ENCODE results near the gene STARD13. TPM values are rescaled to one million over a fixed set of nuclear protein-coding genes. Genes with fewer than 3 reads are reported as not detected.

STARD13 gene
- total RNA-seq, 2 experiments from 2014 or later, result not detected

GRCh38 chr13:33073338-33073737 is 212.2 kb downstream of the STARD13 start:
- Mint-ChIP-seq H3K27ac (no peak overlapping the region), H3K27me3 (peaks cover 1% of the 10 kb centered on the region), H3K36me3 (ENCODE audit: low read depth) (no peaks in the 10 kb centered on the region), H3K9me3 (no peaks in the 10 kb centered on the region), H3K4me1 (ENCODE audit: low read depth) (no peaks in the 10 kb centered on the region), H3K4me3 (no peak overlapping the region)
- no peak for TF ChIP-seq CTCF (IDR thresholded peaks at IDR 0.05)
- POLR2A ChIA-PET, result no interaction called here
- intact Hi-C loops (cut with micrococcal nuclease), result no loop called here
- DNase-seq, result no peak
- no peak for ATAC-seq
- CTCF ChIA-PET, result no interaction called here

GRCh38 chr13:33072759-33073158 is 212.8 kb downstream of the STARD13 start:
- POLR2A ChIA-PET, result interaction anchor here (0.7 kb wide), 1 partner anchor 55 kb away, joined by 3 read pairs; no protein-coding TSS in a partner anchor
- H3K27ac Mint-ChIP-seq, result no peak overlapping the region
- no peak for TF ChIP-seq CTCF (IDR thresholded peaks at IDR 0.05)
- DNase-seq, result no peak
- no peaks in the 10 kb centered on the region for H3K36me3 Mint-ChIP-seq (ENCODE audit: low read depth)
- H3K9me3 Mint-ChIP-seq, result no peaks in the 10 kb centered on the region
- CTCF ChIA-PET, result no interaction called here
- peaks cover 1% of the 10 kb centered on the region for H3K27me3 Mint-ChIP-seq
- no peaks in the 10 kb centered on the region for H3K4me1 Mint-ChIP-seq (ENCODE audit: low read depth)
- intact Hi-C loops (cut with micrococcal nuclease), result no loop called here
- ATAC-seq, result no peak
- no peak overlapping the region for H3K4me3 Mint-ChIP-seq

- Mint-ChIP-seq H3K9me3 (no peaks in the 10 kb centered on the region), H3K27ac (no peak overlapping the region), H3K36me3 (ENCODE audit: low read depth) (no peaks in the 10 kb centered on the region), H3K4me3 (no peak overlapping the region), H3K4me1 (ENCODE audit: low read depth) (no peaks in the 10 kb centered on the region), H3K27me3 (peaks cover 1% of the 10 kb centered on the region)
- CTCF ChIA-PET, result no interaction called here
- POLR2A ChIA-PET, result interaction anchor here (0.7 kb wide), 1 partner anchor 56 kb away, joined by 3 read pairs; no protein-coding TSS in a partner anchor
- intact Hi-C loops (cut with micrococcal nuclease), result no loop called here
- no peak for TF ChIP-seq CTCF (IDR thresholded peaks at IDR 0.05)
- DNase-seq (no peak), ATAC-seq (no peak)
Measured at GRCh38 chr13:33072282-33072681, 213.3 kb downstream of the STARD13 start.

- no peak overlapping the region for H3K4me3 Mint-ChIP-seq
- H3K27me3 Mint-ChIP-seq, result no peaks in the 10 kb centered on the region
- ChIA-PET POLR2A (no interaction called here), CTCF (no interaction called here)
- no peaks in the 10 kb centered on the region for H3K9me3 Mint-ChIP-seq
- H3K27ac Mint-ChIP-seq, result no peak overlapping the region
- no peak for ATAC-seq
- H3K36me3 Mint-ChIP-seq (ENCODE audit: low read depth), result no peaks in the 10 kb centered on the region
- no peak for DNase-seq
- intact Hi-C loops (cut with micrococcal nuclease), result no loop called here
- TF ChIP-seq CTCF (IDR thresholded peaks at IDR 0.05), result no peak
- no peaks in the 10 kb centered on the region for H3K4me1 Mint-ChIP-seq (ENCODE audit: low read depth)
Measured at GRCh38 chr13:33070713-33071112, 214.8 kb downstream of the STARD13 start.

- TF ChIP-seq CTCF (IDR thresholded peaks at IDR 0.05), result peak; percentile 26
- no peaks in the 10 kb centered on the region for H3K9me3 Mint-ChIP-seq
- no peaks in the 10 kb centered on the region for H3K4me1 Mint-ChIP-seq (ENCODE audit: low read depth)
- ATAC-seq (no peak), DNase-seq (no peak)
- no peak overlapping the region for H3K4me3 Mint-ChIP-seq
- CTCF ChIA-PET, result interaction anchor here (1.0 kb wide), 1 partner anchor 11 kb away, joined by 3 read pairs; no protein-coding TSS in a partner anchor
- H3K27me3 Mint-ChIP-seq, result no peaks in the 10 kb centered on the region
- H3K27ac Mint-ChIP-seq, result no peak overlapping the region
- POLR2A ChIA-PET, result interaction anchor here (0.5 kb wide), 1 partner anchor 503 kb away, joined by 3 read pairs; no protein-coding TSS in a partner anchor
- intact Hi-C loops (cut with micrococcal nuclease), result no loop called here
- no peaks in the 10 kb centered on the region for H3K36me3 Mint-ChIP-seq (ENCODE audit: low read depth)
Measured at GRCh38 chr13:33069365-33069764, 216.2 kb downstream of the STARD13 start.
